HL-60 (cell line): ENCODE results near the gene ATG4B.

Experiments
- DNase-seq, 2 experiments: peaks; one replicate each; pipeline ENCODE4 v3.0.0-alpha.2; 2010 to 2020; ENCODE audit warnings: low read depth in 1 of 2, low spot score in 1 of 2
- H3K27ac ChIP-seq: fragments of 250-450 bp; sonication (Bioruptor Pico); replicated peaks from 2 replicates; pipeline ENCODE4 v1.5.1; 2020; ENCODE audit warnings: mild to moderate bottlenecking, moderate library complexity
- H3K27me3 ChIP-seq: fragments of 250-450 bp; sonication (Bioruptor Pico); 2 replicates; pipeline ENCODE4 v1.5.1; 2021; ENCODE audit warnings: mild to moderate bottlenecking, moderate library complexity; ENCODE audit not compliant: insufficient read depth, poor library complexity, severe bottlenecking
- H3K4me3 ChIP-seq: replicated peaks from 2 replicates; pipeline ENCODE4 v1.5.1; 2011; ENCODE audit warnings: mild to moderate bottlenecking, control low read depth, low read length; ENCODE audit not compliant: insufficient read depth
- GABPA ChIP-seq: IDR thresholded peaks from 2 replicates; pipeline ENCODE4 v1.6.1; 2012; ENCODE audit warnings: low read depth
- POLR2AphosphoS5 ChIP-seq: IDR thresholded peaks from 2 replicates; pipeline ENCODE4 v1.6.1; 2012; ENCODE audit warnings: low read depth
- SPI1 ChIP-seq: IDR thresholded peaks from 2 replicates; pipeline ENCODE4 v1.6.1; 2012; ENCODE audit warnings: low read depth, mild to moderate bottlenecking, borderline replicate concordance
- TF ChIP-seq, protein P1 (sequence below): IDR thresholded peaks from 2 replicates; pipeline ENCODE4 v1.6.1; 2012; ENCODE audit warnings: low read depth; ENCODE audit not compliant: insufficient replicate concordance
- TF ChIP-seq, protein P2 (sequence below): IDR thresholded peaks from one replicate; pipeline ENCODE4 v1.5.1; 2011; ENCODE audit warnings: low read length, control low read depth, inconsistent platforms; ENCODE audit not compliant: insufficient read depth

Gene ATG4B

DNA sequence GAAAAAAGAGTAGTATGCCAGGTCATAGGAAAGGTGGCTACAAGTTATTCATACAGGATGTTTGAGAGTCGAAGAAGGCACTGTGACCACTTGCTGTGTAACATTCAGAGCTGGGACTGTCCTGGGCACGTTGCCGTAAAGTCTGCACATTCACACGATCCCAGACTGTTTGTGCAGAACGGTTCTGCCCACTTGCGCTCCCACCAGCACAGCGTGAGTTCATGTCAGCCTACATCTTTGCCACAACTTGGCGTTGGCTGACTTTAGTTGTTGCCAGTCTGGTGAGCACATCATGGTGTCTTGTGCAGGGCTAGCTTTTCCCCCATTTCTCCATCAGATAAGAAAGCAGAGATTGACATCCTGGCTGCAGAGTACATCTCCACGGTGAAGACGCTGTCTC is 71.4 kb downstream of the ATG4B start:
- no peak for TF ChIP-seq SPI1
- TF ChIP-seq POLR2AphosphoS5 = no peak
- TF ChIP-seq, protein P1, sequence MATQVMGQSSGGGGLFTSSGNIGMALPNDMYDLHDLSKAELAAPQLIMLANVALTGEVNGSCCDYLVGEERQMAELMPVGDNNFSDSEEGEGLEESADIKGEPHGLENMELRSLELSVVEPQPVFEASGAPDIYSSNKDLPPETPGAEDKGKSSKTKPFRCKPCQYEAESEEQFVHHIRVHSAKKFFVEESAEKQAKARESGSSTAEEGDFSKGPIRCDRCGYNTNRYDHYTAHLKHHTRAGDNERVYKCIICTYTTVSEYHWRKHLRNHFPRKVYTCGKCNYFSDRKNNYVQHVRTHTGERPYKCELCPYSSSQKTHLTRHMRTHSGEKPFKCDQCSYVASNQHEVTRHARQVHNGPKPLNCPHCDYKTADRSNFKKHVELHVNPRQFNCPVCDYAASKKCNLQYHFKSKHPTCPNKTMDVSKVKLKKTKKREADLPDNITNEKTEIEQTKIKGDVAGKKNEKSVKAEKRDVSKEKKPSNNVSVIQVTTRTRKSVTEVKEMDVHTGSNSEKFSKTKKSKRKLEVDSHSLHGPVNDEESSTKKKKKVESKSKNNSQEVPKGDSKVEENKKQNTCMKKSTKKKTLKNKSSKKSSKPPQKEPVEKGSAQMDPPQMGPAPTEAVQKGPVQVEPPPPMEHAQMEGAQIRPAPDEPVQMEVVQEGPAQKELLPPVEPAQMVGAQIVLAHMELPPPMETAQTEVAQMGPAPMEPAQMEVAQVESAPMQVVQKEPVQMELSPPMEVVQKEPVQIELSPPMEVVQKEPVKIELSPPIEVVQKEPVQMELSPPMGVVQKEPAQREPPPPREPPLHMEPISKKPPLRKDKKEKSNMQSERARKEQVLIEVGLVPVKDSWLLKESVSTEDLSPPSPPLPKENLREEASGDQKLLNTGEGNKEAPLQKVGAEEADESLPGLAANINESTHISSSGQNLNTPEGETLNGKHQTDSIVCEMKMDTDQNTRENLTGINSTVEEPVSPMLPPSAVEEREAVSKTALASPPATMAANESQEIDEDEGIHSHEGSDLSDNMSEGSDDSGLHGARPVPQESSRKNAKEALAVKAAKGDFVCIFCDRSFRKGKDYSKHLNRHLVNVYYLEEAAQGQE = no peak
- TF ChIP-seq, protein P2, sequence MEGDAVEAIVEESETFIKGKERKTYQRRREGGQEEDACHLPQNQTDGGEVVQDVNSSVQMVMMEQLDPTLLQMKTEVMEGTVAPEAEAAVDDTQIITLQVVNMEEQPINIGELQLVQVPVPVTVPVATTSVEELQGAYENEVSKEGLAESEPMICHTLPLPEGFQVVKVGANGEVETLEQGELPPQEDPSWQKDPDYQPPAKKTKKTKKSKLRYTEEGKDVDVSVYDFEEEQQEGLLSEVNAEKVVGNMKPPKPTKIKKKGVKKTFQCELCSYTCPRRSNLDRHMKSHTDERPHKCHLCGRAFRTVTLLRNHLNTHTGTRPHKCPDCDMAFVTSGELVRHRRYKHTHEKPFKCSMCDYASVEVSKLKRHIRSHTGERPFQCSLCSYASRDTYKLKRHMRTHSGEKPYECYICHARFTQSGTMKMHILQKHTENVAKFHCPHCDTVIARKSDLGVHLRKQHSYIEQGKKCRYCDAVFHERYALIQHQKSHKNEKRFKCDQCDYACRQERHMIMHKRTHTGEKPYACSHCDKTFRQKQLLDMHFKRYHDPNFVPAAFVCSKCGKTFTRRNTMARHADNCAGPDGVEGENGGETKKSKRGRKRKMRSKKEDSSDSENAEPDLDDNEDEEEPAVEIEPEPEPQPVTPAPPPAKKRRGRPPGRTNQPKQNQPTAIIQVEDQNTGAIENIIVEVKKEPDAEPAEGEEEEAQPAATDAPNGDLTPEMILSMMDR = no peak
- TF ChIP-seq GABPA = no peak
- Histone ChIP-seq H3K4me3 (no peak overlapping the region), H3K27ac (no peak overlapping the region), H3K27me3 (no peaks in the 10 kb centered on the region)
- DNase-seq = no peak

DNA sequence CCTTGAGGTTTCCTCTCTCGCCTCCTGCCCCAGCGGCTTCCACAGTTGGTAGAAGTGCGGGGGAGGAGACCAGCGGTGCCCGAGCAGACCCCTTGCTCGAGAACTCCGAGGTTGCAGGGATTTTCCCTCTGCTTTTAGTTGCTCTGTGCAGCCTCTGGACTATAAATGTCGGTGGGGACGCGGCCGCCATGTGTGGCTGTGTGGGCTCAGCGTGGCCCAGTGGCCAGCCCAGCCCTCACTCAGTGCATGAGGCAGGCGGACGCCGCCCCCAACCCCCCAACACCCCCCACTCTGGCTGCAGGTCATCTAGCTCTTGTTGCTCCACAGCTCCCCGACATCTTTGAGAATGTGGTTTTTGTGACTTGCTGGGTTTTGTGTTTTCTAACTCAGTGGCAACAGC is 81.6 kb downstream of the ATG4B start:
- Histone ChIP-seq H3K27me3 (no peaks in the 10 kb centered on the region), H3K27ac (no peak overlapping the region), H3K4me3 (no peak overlapping the region)
- TF ChIP-seq, protein P2 = no peak
- TF ChIP-seq GABPA (no peak), SPI1 (no peak)
- TF ChIP-seq, protein P1 = no peak
- no peak for DNase-seq

DNA sequence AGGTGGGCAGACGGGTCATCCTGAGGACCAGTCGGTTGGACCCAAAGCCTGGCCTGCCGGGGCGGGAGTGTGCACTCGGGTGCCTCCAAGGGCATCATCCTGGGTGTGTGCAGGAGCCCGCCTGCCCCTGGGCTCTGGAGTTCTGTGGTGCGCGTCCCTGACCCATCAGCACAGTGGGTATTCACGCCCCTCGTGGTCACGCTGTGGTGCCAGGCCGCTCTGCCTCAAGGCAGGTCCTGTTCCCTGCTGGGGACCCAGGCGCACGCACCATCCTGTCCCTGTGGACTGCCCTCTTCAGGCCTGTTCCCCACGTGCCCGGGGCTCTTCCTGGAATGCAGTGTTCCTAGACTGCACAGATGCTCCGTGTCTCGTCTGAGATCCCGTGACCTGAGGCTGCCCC is 82.6 kb downstream of the ATG4B start:
- no peak for DNase-seq
- Histone ChIP-seq H3K4me3 (no peak overlapping the region), H3K27ac (no peak overlapping the region), H3K27me3 (no peaks in the 10 kb centered on the region)
- TF ChIP-seq SPI1 = no peak
- TF ChIP-seq, protein P1 = no peak

DNA sequence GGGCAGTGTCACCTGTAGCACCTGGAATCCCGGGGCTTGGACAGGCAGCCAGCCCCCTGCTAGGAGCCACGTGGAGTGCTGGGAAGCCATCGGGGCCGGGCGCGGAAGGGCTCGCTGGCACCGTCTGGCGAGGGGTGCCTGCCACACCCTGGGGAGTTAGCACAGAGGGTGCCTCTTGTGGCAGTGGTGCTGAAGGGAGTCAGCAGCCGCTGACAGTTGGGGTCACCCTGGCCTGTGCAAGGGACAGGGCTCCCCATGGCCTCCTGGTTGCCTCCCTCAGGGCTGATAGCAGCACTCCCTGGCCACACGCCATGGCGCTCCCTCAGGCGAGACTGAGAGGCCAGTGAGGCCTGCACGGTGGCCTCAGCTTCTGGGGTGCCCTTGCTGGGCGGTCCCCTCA is 83.1 kb downstream of the ATG4B start:
- H3K4me3 ChIP-seq = no peak overlapping the region
- no peak overlapping the region for H3K27ac ChIP-seq
- no peak for DNase-seq
- H3K27me3 ChIP-seq = no peaks in the 10 kb centered on the region
- no peak for TF ChIP-seq GABPA
- TF ChIP-seq, protein P2 = no peak
- TF ChIP-seq, protein P1 = no peak
